Middle frontal gyrus (tissue), 1 donor: ENCODE data around the gene SOX1.

Experiments
- DNase-seq: peaks from one replicate; pipeline ENCODE4 v3.0.0-alpha.2; 2015; ENCODE audit warnings: low spot score; ENCODE audit errors: extremely low spot score

SOX1 gene

DNA sequence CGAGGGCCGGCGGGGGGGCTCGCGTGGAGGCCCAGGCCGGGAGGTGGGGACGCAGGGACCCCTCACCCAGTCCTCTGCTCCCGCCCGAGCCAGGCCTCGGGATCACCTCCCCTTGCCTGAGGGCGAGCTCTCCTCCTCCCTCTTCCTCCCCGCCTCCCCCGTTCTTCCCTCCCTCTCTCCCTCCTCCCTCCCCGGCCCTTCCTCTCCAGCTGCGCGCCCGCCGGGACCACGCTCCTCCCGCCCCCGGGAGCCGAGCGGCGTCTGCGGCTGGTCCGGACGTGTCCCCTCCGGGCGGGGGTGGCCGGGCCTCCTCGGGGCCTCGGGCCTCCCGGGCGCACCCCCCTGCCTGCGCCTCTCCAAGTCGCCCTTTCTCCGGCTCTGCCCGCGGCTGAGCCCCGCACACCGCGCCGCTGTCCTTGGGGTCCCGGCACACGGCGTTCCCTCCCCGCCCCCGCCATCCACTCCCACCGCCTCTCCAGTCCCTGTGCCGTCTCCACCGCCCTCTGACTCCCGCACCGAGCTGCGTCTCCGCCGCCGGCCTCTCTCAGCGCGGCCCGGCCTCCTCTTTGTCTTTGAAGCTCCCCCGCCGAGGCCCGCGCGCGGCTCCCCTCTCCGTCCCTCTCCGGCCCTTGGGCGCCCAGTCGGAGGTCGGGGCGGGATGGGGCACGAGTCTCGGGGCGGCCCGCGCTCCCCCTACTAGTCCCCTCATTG, 5.7 kb downstream of the SOX1 start:
- no peak for DNase-seq

DNA sequence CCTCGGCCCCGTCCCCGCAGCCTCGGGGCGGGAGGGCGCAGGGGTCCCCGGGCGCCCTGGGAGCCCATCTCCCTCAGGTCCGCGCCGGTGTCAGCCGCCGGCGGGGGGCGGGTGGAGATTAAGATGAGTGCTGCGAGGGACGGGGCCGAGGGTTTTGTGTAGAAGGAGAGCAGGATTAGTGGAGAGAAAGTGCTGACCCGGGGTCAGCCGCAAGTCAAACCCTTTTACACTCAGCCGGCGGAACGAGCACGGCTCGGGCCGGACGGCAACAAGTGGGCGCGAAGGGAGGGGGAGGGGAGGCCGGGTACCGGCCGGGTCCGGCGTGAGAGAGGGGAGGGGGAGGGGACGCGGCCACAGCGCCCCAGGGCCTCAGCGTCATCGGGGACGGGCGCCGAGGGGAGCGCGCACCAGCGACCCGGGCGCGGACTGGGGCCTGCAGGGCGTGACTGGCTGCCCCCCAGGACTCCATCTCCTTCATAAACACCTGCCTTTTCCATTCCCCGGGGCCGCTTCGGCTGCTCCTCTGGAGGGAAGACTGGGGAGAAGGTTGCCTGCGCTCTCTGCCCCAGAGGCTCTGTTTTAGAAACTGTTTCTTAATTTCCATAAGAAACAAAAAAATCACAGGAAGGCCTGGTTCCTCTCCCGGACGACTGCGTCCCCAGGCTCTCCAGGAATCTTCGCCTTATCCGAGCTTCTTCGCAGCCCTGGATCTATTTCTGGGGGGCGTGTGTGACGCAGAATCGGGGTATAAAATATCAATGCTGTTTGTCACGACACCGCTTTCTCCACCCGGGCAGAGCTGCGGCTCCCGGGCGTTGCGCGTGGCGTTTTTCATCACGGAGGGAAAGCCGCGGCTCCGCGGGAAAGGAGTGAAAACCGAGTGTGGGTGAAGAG, 6.5 kb downstream of the SOX1 start:
- DNase-seq = no peak

DNA sequence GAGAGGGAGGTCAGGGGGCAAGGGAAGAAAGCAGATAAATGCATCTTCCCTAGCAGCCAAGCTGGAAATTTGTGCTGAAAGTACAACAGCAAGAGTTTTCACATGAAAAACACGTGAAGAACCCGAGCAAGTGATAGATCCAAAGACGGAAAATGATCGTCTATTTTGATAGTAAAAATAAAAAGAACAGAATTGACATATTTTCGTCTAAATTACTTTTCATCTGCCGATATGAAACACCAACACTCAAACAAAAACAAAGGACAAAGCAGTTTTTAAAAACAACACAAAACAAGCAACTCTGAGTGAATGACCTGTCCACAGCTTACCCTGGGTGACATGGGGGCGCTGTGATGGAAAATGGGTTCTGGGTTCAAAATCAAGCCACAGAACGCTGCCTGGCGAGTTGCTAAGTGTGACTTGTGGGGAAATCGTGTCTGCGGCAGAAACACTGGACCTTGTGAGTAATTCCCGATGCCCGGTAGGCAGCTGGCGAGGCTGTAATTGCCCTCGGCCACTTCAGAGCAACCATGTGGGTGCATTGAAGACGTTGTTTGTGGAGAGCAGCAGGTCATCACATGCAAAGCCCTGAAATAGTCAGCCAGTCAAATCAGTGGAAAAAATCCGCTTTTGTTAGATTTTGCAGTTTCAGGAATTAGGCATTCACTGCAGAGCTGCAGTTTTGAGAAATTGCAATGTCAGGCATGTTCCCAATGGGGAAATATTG, 7.4 kb downstream of the SOX1 start:
- DNase-seq = no peak

DNA sequence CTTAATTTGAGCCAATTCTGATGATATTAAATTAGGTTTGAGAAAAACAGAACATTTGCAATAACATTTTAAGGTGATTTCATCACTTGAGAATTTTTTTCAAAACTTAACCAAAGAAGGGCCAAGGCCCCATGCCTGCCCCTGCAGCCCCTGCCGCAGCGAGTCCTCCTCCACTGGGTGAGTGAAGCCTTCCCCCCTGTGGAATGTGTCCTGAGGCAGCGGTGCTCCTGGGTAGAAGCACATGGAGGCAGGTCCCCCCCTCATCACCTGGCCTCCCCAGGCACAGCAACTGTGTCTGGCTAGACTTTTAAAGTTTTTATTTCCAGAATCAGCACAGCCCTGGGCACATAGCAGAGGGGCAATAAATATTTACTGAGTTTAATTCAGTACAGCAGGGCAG, 10.8 kb downstream of the SOX1 start:
- no peak for DNase-seq

DNA sequence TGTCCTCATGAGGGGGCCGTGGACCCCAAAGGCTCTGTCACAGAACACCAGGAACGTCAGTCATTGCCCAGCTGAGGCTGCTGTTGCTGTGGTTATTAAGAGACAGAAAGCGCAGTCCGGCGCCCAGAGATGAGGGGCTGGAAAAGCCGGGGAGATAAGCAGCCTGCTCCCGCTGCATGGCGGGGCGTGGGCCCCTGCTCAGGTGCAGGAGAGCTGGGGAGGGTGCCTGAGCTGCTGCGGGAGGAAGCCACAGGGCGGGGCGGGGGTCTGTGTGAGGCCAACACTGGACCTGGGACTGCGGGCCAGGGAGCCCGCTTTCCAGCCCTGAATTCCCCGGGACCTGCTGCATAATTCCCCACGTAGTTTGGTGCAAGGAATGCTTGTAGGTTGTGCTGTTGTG, 11.3 kb downstream of the SOX1 start:
- DNase-seq = no peak

DNA sequence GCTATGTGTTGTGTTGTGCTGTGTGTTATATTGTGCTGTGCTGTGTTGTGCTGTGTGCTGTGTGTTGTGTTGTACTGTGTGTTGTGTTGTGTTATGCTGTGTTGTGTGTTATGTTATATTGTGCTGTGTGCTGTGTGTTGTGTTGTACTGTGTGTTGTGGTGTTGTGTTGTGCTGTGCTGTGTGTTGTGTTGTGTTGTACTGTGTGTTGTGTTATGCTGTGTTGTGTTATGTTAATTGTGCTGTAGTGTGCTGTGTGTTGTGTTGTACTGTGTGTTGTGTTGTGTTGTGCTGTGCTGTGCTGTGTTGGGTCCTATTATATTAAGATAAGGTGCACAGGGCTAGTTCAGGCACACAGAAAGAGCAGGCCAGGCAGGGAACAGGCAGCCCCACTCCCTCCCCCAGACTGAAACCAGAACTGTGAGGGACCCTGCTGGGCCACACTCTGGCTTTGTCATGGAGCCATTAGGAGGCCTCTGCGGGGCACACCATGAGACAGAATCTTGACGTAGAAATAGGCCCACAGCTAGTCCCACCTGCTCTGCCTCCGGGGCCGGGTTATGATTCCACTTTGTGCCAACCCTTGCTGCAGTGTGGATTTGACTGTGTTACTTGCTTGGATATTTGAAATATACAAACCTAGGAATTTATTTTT, 12.1 kb downstream of the SOX1 start:
- no peak for DNase-seq

DNA sequence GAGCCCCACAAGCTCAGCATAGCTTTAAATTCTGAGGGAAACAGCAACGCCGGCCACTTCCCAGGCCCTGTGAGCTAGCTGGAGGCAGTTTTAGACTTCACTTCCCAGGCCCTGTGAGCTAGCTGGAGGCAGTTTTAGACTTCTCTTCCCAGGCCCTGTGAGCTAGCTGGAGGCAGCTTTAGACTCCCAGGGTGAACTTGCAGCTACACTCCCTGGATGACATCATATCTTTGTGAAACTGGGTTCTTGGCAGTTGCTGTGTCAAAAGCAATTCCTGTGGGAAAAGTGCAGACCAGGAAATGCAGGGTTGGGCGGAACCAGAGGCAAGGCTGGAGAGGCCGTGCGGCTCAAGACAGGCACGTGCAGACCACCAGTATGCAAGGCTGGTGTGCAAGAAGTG, 12.7 kb downstream of the SOX1 start:
- DNase-seq = no peak

DNA sequence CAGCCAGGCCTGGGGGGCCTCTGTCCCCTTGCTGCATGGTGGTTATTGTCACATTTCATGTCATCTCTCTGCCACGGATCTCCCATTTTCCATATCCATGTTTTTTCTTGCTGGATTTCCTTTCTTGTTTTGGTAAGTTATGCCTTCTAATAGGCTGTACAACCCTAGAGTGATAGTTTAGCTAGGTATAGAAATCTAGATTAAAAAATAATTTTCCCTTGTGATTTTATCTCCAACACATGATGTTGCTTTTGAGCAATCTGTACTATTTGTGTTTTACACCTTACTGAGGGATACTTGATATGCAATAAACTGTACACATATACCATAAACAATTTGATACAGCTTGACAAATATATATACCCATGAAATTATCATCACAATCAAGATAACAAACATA, 17.0 kb downstream of the SOX1 start:
- DNase-seq = no peak

DNA sequence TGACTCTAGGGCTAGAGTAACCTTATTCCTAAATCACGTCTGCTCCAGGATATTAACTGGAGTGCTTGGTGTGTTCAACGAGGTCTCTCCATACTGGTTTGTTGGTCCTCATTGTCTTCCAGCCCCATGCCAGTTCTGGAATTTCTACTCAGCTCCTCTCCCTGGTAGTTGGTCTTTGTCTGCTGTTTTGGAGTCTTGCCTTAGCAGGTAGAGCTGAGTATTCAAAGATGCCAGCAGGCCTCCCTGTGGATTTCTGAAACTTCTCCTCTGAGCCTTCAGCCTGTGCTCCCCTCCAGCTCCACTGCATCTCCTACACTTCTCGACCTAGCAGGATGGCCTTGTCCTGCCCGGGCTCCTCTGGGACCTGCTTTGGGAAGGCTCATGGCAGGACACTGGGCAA, 25.5 kb downstream of the SOX1 start:
- no peak for DNase-seq

DNA sequence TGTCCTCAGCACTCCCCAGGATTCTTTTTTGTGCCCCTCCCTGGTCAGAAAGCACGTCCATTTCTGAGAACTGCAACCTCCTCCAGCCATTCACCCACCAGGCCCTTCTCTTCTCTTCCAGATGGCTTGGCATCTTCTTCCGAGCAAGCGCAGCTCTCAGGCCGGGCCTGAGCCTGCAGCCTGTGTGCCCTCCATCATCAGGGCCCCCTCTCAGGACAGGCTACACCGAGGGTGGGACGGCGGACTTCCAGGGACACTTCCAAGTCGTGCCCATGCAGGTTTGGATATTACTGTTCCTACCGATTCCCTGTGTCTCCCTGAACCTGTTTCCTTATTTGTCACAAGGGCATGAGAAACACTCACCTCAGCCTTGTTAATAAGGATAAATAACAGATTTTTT, 28.4 kb downstream of the SOX1 start:
- no peak for DNase-seq

DNA sequence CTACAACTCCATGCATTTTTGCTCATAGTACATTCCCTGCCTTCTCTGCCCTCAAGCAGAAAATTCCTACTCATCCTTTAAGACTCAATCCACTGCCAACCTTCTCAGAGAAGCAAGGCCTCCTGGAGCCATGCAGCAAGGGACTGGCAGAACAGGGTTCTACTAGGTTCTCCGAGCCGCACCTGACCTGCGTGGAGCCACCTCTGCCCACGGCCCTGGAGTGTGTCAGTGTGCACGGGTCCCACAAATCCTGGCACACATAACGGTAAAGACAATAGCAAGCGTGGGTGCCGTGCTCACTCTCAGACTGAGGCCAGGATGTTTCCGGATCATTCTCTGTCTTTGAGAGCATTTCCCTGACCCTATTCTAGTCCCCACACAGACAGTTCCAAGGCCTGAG, 30.0 kb downstream of the SOX1 start:
- no peak for DNase-seq

DNA sequence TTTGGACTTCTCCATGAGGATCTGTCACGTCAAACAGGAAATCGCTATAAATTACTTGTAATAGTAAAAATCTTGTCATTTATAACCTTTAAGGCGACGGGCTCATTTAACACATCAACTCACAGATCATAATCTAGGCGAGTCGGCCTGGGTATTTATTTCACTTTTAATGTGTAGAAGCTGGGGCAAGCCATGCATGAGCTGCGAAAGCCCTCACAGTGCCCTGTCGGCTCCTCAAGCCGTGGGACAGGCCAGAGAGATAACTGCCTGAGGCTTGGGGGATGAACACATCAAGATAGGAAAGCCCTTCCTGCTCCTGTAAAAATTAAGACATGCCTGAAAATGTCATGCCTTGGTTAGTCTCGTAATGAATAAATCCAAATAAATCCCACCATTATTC, 30.8 kb downstream of the SOX1 start:
- no peak for DNase-seq

DNA sequence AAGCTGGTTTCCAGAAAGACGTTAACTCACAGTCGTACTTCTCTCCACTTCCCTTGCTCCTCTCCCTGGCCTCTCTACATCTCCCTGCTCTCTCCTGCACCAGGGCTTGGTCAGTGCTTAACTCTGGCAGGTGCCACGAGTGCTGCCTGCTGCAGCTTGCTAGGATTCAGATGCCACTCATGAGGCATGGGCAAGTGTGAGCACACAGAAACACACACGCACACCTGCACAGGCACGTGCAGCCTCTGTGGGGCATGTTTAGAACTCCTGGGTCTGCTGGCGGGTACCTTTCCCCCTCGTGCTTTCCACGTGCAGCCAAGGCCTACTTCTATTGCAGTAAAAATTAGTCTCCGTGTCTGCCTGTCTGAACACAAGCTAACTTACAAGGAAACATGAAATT, 31.8 kb downstream of the SOX1 start:
- no peak for DNase-seq

DNA sequence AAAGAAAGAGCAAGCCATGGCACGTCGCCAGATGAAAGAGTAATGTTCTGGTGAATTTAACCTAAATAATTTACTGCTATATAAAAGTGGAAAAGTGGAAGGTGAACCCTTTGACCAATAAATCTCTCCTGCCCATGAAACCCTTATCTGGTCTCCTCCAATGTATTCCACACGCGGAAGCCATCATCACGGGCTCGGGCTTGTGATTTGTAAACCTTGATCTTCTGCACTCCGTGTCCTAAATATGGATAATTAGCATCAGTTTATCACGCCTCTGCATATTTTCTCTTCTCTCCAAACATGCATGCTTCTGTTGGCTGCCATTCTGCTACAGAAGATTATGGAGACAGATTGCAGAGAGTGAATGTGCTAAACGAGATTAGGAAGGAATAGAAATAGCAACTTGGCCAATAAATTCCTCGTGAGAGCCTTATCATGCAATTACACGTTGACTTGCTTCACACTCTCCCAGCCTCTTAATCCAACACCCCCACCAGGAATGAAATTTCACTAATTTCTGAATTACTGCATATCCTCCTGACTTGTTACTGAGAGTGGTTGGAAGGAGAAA, 34.5 kb downstream of the SOX1 start:
- DNase-seq = no peak

DNA sequence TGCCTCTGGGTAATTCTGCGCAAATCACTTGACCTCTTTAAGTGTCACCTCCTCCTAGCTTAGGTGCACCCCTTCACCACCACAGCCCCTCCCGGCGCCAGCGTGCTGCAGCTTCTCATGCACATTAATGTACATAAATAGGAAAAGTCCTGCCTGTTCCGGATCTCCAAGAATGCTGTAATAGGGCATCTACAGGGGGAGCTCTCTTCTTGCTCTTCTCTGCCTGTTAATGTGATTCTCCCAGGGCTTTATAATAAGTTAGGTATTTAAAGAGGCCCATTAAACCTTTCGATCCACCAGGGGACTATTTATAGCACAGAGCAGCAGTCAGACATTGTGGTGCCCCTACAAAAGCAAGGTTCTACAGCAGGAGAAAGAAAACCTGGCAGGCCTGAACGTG, 35.3 kb downstream of the SOX1 start:
- DNase-seq = no peak

DNA sequence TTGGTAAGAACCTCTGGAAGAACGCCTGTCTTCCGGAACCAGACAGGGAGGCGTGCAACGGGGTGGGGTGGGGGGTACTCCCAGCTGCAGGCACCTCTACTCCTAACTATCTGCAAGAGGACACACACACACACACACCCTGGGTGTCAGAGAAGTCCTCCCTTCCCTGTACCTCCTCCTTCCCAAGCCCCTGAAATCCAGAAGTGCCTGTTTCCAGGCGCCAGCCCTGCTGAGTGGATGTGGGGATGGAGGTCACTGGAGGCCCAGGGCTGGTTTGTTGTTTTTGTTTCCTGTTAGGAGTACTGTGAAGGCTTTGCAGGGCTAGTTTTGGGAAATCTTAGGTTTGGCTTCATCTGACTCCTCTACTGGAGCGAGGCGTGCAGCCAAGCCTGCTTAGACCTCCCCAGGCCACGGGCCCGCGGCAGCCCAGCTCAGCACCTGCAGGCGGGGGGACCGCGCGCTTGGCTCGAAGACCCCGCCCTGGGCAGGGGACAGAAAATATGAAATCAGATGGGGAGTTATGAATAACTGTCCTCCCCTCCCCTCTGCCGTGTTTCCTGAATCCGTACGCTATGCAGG, 36.4 kb downstream of the SOX1 start:
- no peak for DNase-seq

DNA sequence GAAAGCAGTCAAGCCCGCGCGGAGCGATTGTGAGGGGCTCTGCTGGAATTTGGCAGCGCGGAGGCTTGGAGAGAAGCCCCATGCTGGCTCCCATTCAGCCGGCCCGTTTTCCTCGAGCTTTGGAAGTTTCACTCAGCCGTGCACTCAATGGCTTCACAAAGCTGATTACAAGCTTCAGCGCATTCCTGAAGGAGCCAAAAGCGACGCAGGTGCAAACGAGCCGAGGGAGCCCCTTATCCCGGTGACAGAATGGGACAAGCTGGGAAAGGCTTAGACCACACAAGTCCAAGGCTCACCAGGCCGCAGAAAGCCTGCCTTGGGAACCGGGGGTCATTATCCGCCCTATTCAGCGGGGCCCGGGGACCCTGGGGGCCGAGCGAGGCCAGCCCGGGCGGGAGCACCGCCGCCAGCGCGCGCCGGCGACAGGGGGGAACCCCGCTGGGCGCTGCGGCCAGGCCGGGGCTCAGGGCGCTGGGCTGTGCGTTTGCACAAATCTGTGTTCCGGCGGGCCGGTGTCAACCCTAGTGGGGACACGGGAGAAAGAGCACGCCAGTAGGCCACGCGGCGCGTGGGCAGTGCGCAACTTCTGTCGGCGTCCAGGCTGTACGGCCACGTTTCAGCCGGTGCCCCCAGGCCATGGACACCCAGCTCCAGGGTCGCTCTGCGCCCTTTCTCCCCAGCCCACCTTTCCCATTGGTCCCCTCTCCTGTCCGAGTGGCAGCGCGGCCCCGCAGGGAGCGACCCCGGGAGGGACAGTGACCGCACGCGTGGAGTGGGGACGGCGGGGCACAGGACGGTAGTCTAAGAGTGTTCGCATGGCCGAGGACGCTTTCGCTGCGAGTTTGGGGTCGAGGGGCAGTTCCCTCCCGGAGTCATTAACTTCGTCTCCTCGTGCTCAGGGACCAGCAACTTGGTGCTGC, 37.3 kb downstream of the SOX1 start:
- DNase-seq = peak; percentile 27

DNA sequence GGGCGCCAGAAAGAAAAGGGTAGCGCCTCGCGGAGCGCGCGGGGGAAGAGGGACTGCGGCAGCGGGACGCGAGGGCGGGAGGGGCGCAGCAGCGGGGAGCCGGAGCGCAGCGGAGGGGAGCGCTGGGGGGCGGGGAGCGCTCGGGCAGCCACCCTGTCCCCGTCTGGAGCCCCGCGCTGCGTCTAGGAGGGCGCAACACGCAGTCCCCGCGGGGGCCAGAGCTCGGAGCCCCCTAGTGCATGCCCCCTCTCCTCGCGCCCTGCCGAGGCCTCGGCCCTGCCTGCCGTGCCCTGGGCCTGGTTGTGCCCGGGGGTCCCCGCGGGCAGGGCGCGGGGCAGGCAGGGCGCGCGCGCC, 37.9 kb downstream of the SOX1 start:
- no peak for DNase-seq

DNA sequence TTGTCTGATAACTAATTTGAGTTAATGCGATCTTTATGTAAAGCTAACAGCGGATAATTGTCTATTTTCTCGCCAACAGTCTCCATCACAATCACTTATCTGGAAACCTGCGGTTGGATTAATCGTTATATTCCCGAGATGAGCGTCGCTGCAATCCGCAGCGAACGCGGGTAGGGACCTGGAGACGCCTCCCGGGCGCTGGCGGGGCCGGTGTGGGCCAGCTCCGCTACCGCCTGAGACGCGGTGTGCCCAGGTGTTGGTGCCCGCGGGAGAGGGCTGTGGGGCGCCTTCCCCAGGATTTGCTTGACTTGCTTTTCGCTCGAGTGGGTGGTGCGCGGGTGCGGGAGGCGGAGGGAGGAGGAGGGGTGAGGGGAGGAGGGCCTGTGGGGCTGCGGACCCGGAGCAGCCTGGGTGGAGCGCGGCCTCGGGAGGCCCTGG, 38.3 kb downstream of the SOX1 start:
- no peak for DNase-seq

DNA sequence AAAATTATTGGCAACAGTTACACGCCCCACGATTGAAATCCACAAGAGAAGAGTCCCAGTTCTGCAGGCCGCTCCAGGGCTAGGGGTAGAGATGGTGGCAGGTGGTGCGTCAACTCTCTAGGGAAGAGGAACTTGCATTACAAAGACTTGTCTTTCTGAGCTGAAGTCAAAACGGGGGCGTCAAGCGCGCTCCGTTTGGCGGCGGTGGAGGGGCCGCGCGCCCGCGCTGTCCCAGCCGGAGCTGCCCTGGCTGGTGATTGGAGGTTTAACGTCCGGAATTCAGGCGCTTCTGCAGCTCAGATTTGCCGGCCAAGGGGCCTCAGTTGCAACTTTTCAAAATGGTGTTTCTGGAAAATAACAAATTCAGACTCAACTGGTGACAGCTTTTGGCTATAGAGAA, 38.9 kb downstream of the SOX1 start:
- DNase-seq = no peak
